PC-9 (cell line): ENCODE data around the gene AIF1L.

Experiments
- EZH2 ChIP-seq: fragments of 200-600 bp; sonication (generic); IDR thresholded peaks from 2 replicates; pipeline ENCODE4 v1.8.0; 2017; ENCODE audit warnings: antibody characterized with exemption, low read depth
- TF ChIP-seq, protein P1 (sequence below): fragments of 200-600 bp; sonication (generic); conservative IDR thresholded peaks from 2 replicates; pipeline ENCODE4 v1.6.1; 2017; ENCODE audit warnings: mixed run types, antibody characterized with exemption, mild to moderate bottlenecking, moderate library complexity

- TF ChIP-seq, protein P1, sequence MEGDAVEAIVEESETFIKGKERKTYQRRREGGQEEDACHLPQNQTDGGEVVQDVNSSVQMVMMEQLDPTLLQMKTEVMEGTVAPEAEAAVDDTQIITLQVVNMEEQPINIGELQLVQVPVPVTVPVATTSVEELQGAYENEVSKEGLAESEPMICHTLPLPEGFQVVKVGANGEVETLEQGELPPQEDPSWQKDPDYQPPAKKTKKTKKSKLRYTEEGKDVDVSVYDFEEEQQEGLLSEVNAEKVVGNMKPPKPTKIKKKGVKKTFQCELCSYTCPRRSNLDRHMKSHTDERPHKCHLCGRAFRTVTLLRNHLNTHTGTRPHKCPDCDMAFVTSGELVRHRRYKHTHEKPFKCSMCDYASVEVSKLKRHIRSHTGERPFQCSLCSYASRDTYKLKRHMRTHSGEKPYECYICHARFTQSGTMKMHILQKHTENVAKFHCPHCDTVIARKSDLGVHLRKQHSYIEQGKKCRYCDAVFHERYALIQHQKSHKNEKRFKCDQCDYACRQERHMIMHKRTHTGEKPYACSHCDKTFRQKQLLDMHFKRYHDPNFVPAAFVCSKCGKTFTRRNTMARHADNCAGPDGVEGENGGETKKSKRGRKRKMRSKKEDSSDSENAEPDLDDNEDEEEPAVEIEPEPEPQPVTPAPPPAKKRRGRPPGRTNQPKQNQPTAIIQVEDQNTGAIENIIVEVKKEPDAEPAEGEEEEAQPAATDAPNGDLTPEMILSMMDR: no peak
- no peak for TF ChIP-seq EZH2
These were observed 2.3 kb upstream of the AIF1L start for GRCh38 chr9:131094015-131094414.
